Prostate gland (tissue), 2 donors: ENCODE results near the gene ASB3. TPM values are rescaled to one million over a fixed set of nuclear protein-coding genes. Genes with fewer than 3 reads are reported as not detected.
"Not testable (repeated sequence)": the region's sequence is repeated elsewhere in the genome, so short reads cannot be mapped to it uniquely, and the experiment has no call there.

Experiments
- DNase-seq: peaks from one replicate; pipeline ENCODE4 v3.0.0-alpha.2; 2019; ENCODE audit warnings: low spot score
- H3K27ac ChIP-seq, 2 donors: fragments of 200-600 bp; sonication (generic); 2 replicates each; pipeline ENCODE4 v1.5.1; 2017 to 2019
- H3K27me3 ChIP-seq: fragments of 200-600 bp; sonication (generic); replicated peaks from 2 replicates; pipeline ENCODE4 v1.5.1; 2019; ENCODE audit not compliant: insufficient read depth
- H3K36me3 ChIP-seq, 2 donors: fragments of 200-600 bp; sonication (generic); 1 replicate in 1 of 2; 2 replicates in 1 of 2; pipeline versions ENCODE4 v1.5.1 to v1.8.1; 2017 to 2019
- H3K4me1 ChIP-seq: fragments of 200-600 bp; sonication (generic); replicated peaks from 2 replicates; pipeline ENCODE4 v1.5.1; 2019
- H3K4me3 ChIP-seq, 2 donors: fragments of 200-600 bp; sonication (generic); 2 replicates each; pipeline ENCODE4 v1.5.1; 2017 to 2019
- H3K9me3 ChIP-seq: fragments of 200-600 bp; sonication (generic); 2 replicates; pipeline ENCODE4 v1.5.1; 2017
- POLR2A ChIP-seq: fragments of 450-650 bp; IDR thresholded peaks from one replicate; pipeline ENCODE4 v1.6.1; 2016; ENCODE audit warnings: antibody characterized with exemption, mild to moderate bottlenecking
- POLR2AphosphoS5 ChIP-seq: sonication (generic); formaldehyde crosslinking; IDR thresholded peaks from one replicate; pipeline ENCODE4 v1.6.1; 2017; ENCODE audit warnings: antibody characterized with exemption
- WGBS: methylation state at CpG from one replicate; pipeline ENCODE4 v1.1.5; 2018; 5-methylcytosine and 5-hydroxymethylcytosine counted together
- intact Hi-C: fragments of 100-400 bp; cut with DNase I; formaldehyde crosslinking; loops from one replicate; pipeline ENCODE4 v1.14.2; 2022
- total RNA-seq, 2 donors: library from RNA; depleted of rRNA; stranded (reverse); fragments of >200 nt; gene quantifications; one replicate each; pipeline ENCODE4 v1.1.0, GENCODE V29; 2016
- TF ChIP-seq, protein P1 (sequence below), 4 experiments: fragments of 200-600 bp in 2 of 4; fragments of 450-650 bp in 2 of 4; sonication (generic) in 2 of 4; IDR thresholded peaks; 1 replicate in 3 of 4; 2 replicates in 1 of 4; pipeline ENCODE4 v1.5.1; 2016 to 2019; ENCODE audit warnings: antibody characterized with exemption in 4 of 4, mild to moderate bottlenecking in 2 of 4, moderate library complexity in 2 of 4

The ASB3 gene
- total RNA-seq, 2 donors from 2014 or later = 14.3 to 23.6 TPM

DNA sequence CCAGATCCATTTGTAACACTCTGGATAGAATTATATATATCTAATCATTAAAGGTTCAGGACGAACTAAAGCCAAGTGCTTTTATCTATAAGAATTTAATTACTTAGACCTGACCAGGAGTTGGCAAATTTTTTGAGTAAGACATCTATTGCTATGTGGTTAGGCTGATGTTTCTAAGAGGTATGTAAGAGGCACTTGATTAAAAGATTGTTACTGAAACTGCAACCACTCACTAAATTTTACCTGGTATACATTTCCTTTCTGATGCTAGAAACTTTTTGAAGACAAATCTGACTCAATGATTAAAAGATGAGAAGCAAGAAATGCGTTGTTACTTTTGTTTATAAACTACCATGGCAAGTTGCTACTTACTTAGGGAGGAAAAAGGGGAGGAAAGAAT is 95.9 kb downstream of the ASB3 start:
- no peaks in the 10 kb centered on the region for H3K9me3 ChIP-seq
- H3K4me3 ChIP-seq = no peak overlapping the region
- H3K27me3 ChIP-seq = no peaks in the 10 kb centered on the region
- WGBS = 81% methylated on average over 2 of the region's 2 CpGs
- H3K27ac ChIP-seq = no peak overlapping the region
- H3K4me1 ChIP-seq = no peaks in the 10 kb centered on the region
- intact Hi-C loops = no loop called here
- TF ChIP-seq, protein P1, sequence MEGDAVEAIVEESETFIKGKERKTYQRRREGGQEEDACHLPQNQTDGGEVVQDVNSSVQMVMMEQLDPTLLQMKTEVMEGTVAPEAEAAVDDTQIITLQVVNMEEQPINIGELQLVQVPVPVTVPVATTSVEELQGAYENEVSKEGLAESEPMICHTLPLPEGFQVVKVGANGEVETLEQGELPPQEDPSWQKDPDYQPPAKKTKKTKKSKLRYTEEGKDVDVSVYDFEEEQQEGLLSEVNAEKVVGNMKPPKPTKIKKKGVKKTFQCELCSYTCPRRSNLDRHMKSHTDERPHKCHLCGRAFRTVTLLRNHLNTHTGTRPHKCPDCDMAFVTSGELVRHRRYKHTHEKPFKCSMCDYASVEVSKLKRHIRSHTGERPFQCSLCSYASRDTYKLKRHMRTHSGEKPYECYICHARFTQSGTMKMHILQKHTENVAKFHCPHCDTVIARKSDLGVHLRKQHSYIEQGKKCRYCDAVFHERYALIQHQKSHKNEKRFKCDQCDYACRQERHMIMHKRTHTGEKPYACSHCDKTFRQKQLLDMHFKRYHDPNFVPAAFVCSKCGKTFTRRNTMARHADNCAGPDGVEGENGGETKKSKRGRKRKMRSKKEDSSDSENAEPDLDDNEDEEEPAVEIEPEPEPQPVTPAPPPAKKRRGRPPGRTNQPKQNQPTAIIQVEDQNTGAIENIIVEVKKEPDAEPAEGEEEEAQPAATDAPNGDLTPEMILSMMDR (IDR thresholded peaks at IDR 0.05) = no peak
- TF ChIP-seq POLR2A (no peak), POLR2AphosphoS5 (no peak)
- DNase-seq = no peak
- no peaks in the 10 kb centered on the region for H3K36me3 ChIP-seq

DNA sequence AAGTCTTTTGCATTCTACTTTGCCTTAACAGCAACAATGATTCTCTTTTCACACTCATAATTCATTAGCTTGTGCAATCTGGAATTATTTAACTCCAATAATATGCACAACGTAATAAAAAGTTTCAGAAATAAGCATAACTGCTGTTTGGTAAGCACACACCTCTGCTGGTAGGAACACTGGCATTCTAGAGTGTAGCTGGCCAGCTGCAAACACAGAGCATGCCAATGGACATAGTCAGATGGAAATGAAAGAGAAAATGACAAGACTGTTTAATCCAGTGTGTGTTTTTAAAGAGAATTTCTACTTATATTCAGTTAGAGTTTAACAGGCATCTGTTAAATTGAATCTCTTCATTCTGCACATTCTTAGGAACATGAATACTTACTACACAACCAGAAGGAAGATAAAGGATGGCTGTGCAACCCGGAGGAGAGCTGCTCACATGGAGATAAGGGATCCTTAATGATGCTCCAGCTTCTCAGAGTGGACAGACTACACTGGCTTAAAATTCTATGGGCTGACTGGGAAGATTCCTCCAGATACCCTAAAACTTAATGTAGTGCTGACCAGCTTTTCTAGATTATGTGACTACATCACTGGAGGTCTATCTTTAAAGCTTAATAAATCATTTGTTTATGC is 113.8 kb downstream of the ASB3 start:
- H3K27ac ChIP-seq = no peak overlapping the region
- no peak overlapping the region for H3K4me3 ChIP-seq
- no peaks in the 10 kb centered on the region for H3K27me3 ChIP-seq
- TF ChIP-seq POLR2A (no peak), POLR2AphosphoS5 (no peak)
- TF ChIP-seq, protein P1 (IDR thresholded peaks at IDR 0.05) = no peak
- H3K9me3 ChIP-seq = no peaks in the 10 kb centered on the region
- intact Hi-C loops = no loop called here
- 78% methylated on average over 2 of the region's 2 CpGs for WGBS
- H3K4me1 ChIP-seq = no peaks in the 10 kb centered on the region
- no peak for DNase-seq
- H3K36me3 ChIP-seq = no peaks in the 10 kb centered on the region

DNA sequence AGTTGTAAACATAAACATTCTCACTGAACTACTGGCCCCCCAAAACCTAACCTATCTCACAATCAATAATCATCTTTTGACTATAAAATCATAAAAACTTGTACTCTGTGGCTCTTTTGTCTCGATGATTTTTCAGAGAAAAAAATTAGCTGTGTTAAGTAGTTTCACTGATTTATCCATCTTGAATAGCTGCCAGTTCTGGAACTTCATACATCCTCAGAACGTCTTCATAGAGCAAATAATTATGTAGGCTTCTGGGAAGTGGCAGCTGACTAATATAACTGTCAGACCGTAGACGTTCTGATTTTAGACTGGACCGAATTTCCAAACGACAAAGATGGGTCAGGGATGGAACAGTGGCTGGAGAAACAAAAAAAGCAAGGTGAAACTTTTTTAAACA is 116.4 kb downstream of the ASB3 start:
- no peaks in the 10 kb centered on the region for H3K4me1 ChIP-seq
- no peak overlapping the region for H3K27ac ChIP-seq
- intact Hi-C loops = no loop called here
- H3K27me3 ChIP-seq = no peaks in the 10 kb centered on the region
- no peaks in the 10 kb centered on the region for H3K36me3 ChIP-seq
- no peaks in the 10 kb centered on the region for H3K9me3 ChIP-seq
- no peak for DNase-seq
- 32% methylated on average over 6 of the region's 6 CpGs for WGBS
- H3K4me3 ChIP-seq = no peak overlapping the region
- TF ChIP-seq, protein P1 (IDR thresholded peaks at IDR 0.05) = no peak
- no peak for TF ChIP-seq POLR2A
- TF ChIP-seq POLR2AphosphoS5 = no peak

DNA sequence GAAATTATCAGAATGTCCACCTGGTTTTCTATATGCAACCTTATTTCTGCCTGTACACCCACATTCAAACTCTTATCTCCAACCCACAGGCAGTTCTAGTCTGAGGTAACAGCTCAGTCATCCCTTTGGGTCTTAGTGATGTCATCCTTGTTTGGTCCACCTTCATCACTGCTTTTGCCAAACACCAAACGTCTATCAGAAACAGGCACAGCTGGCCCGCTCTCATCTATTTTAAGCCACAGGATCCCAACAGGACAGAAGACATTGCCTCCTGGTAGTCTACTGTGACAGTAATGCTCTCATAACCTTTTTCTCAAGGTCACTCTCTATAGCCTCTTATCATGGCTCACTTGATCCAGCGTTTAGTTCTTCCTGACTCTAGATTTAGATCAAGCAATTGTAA is 118.1 kb downstream of the ASB3 start:
- Histone ChIP-seq H3K4me1 (no peaks in the 10 kb centered on the region), H3K9me3 (no peaks in the 10 kb centered on the region), H3K27me3 (no peaks in the 10 kb centered on the region), H3K36me3 (no peaks in the 10 kb centered on the region), H3K27ac (no peak overlapping the region), H3K4me3 (no peak overlapping the region)
- WGBS = 77% methylated on average over 3 of the region's 3 CpGs
- TF ChIP-seq, protein P1 (IDR thresholded peaks at IDR 0.05) = no peak
- TF ChIP-seq POLR2A = no peak
- TF ChIP-seq POLR2AphosphoS5 = no peak
- intact Hi-C loops = no loop called here
- no peak for DNase-seq

DNA sequence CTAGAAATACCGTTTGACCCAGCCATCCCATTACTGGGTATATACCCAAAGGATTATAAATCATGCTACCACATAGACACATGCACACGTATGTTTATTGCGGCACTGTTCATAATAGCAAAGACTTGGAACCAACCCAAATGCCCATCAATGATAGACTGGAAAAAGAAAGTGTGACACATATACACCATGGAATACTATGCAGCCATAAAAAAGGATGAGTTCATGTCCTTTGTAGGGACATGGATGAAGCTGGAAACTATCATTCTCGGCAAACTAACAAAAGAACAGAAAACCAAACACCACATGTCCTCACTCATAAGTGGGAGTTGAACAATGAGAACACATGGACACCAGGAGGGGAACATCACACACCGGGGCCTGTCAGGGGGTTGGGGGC is 119.6 kb downstream of the ASB3 start:
- H3K27ac ChIP-seq, H3K27me3 ChIP-seq, H3K36me3 ChIP-seq, DNase-seq, H3K4me3 ChIP-seq, intact Hi-C loops, H3K4me1 ChIP-seq, H3K9me3 ChIP-seq: not testable (repeated sequence)
- 86% methylated on average over 5 of the region's 5 CpGs for WGBS
